ENCODE results near the gene ABHD8.

The ABHD8 gene

GRCh38 chr19:17303167-17303939 is at the start of gene ABHD8:
Gene ABHD8, minus strand, starts transcription at chr19:17303425. Its CDS starts 1,809 bp downstream, at chr19:17301616.
- TF ChIP-seq CTCF (IDR thresholded peaks at IDR 0.05; ENCODE audit: low read depth, low read length, missing control alignments), result peak; percentile 35
- peak; percentile 88 for DNase-seq (ENCODE audit: low read depth)
- peak within 1 kb of the TSS; percentile 83 for H3K4me3 ChIP-seq (ENCODE audit: low read depth, low read length)

- H3K4me3 ChIP-seq (ENCODE audit: low read depth, low read length), result no peak overlapping the region
- no peak for TF ChIP-seq CTCF (IDR thresholded peaks at IDR 0.05; ENCODE audit: low read depth, low read length, missing control alignments)
These were observed 49.5 kb upstream of the ABHD8 start for GRCh38 chr19:17352608-17353280.

GRCh38 chr19:17351815-17352435 is 48.7 kb upstream of the ABHD8 start:
- TF ChIP-seq CTCF (IDR thresholded peaks at IDR 0.05; ENCODE audit: low read depth, low read length, missing control alignments), result no peak
- DNase-seq (ENCODE audit: low read depth), result no peak
- no peak overlapping the region for H3K4me3 ChIP-seq (ENCODE audit: low read depth, low read length)

More at GRCh38 chr19:17352608-17353280, 49.5 kb upstream of the ABHD8 start:
- no peak for DNase-seq (ENCODE audit: low read depth)

- no peak for DNase-seq (ENCODE audit: low read depth)
- H3K4me3 ChIP-seq (ENCODE audit: low read depth, low read length), result no peak overlapping the region
- no peak for TF ChIP-seq CTCF (IDR thresholded peaks at IDR 0.05; ENCODE audit: low read depth, low read length, missing control alignments)
These were observed 45.5 kb upstream of the ABHD8 start for GRCh38 chr19:17348700-17349099.

- TF ChIP-seq CTCF (IDR thresholded peaks at IDR 0.05; ENCODE audit: low read depth, low read length, missing control alignments), result no peak
- H3K4me3 ChIP-seq (ENCODE audit: low read depth, low read length), result no peak overlapping the region
- no peak for DNase-seq (ENCODE audit: low read depth)
These were observed 44.7 kb upstream of the ABHD8 start for GRCh38 chr19:17347877-17348276.

GRCh38 chr19:17347361-17347760 is 44.1 kb upstream of the ABHD8 start:
- TF ChIP-seq CTCF (IDR thresholded peaks at IDR 0.05; ENCODE audit: low read depth, low read length, missing control alignments), result no peak
- no peak overlapping the region for H3K4me3 ChIP-seq (ENCODE audit: low read depth, low read length)
- no peak for DNase-seq (ENCODE audit: low read depth)
